SK-N-SH (cell line): ENCODE measurements around the gene TRIM7. TPM values are rescaled to one million over a fixed set of nuclear protein-coding genes. Genes with fewer than 3 reads are reported as not detected.

ENCODE experiments used
- CTCF ChIA-PET: fragments of 300-600, 350-600 bp; formaldehyde crosslinking; extraction: SDS; loops from one replicate; lab custom pipeline; 2021; lab: Yijun Ruan, JAX
- POLR2A ChIA-PET: fragments of 350-600 bp; sonication (Branson Sonifier 250); formaldehyde crosslinking; extraction: SDS; loops from one replicate; lab custom pipeline; 2020; ENCODE audit warnings: antibody characterized with exemption, inconsistent platforms; lab: Yijun Ruan, JAX
- DNase-seq: peaks from one replicate; pipeline ENCODE4 v3.0.0; 2012
- H2AFZ ChIP-seq: fragments of 200-600 bp; sonication (generic); 2 replicates; pipeline ENCODE4 v1.8.1; 2016; ENCODE audit warnings: antibody characterized with exemption, mild to moderate bottlenecking, low read depth
- H3F3A ChIP-seq: fragments of 200-600 bp; sonication (generic); replicated peaks from 2 replicates; pipeline ENCODE3; 2016; ENCODE audit warnings: antibody characterized with exemption, mild to moderate bottlenecking; ENCODE audit not compliant: insufficient read depth
- H3K27ac ChIP-seq, 2 experiments: fragments of 200-500 bp in 1 of 2; fragments of 200-600 bp in 1 of 2; sonication (Bioruptor generic) in 1 of 2; sonication (generic), shearing (Covaris generic) in 1 of 2; 2 replicates each; pipeline versions ENCODE4 v1.5.1 to v1.6.1; 2014 to 2016; ENCODE audit warnings: low read depth in 2 of 2, inconsistent platforms in 1 of 2, low read length in 1 of 2, mild to moderate bottlenecking in 1 of 2, mixed read lengths in 1 of 2
- H3K27me3 ChIP-seq: fragments of 200-600 bp; sonication (generic), shearing (Covaris generic); 2 replicates; pipeline ENCODE4 v1.6.1; 2016; ENCODE audit warnings: mixed run types; ENCODE audit not compliant: insufficient read depth
- H3K36me3 ChIP-seq, 2 experiments: fragments of 200-500 bp in 1 of 2; fragments of 200-600 bp in 1 of 2; sonication (Bioruptor generic) in 1 of 2; sonication (generic) in 1 of 2; replicated peaks in 1 of 2; 2 replicates each; pipeline versions ENCODE3 to v1.5.1; 2014 to 2016; ENCODE audit warnings: low read length in 1 of 2, mild to moderate bottlenecking in 1 of 2; ENCODE audit not compliant: insufficient read depth in 2 of 2, control insufficient read depth in 1 of 2
- H3K4me1 ChIP-seq, 2 experiments: fragments of 200-500 bp in 1 of 2; fragments of 200-600 bp in 1 of 2; sonication (Bioruptor generic) in 1 of 2; sonication (generic), shearing (Covaris generic) in 1 of 2; 2 replicates each; pipeline versions ENCODE4 v1.5.1 to v1.6.1; 2014 to 2016; ENCODE audit warnings: low read depth in 1 of 2, low read length in 1 of 2, mixed run types in 1 of 2; ENCODE audit not compliant: insufficient read depth in 2 of 2, control insufficient read depth in 1 of 2
- H3K4me2 ChIP-seq: fragments of 200-600 bp; sonication (generic), shearing (Covaris generic); 2 replicates; pipeline ENCODE4 v1.6.1; 2017; ENCODE audit warnings: mixed run types
- H3K4me3 ChIP-seq, 2 experiments: fragments of 200-500 bp in 1 of 2; fragments of 200-600 bp in 1 of 2; sonication (Bioruptor generic) in 1 of 2; sonication (generic), shearing (Covaris generic) in 1 of 2; 2 replicates each; pipeline versions ENCODE4 v1.5.1 to v1.8.1; 2014 to 2016; ENCODE audit warnings: low read depth in 2 of 2, inconsistent platforms in 1 of 2, low read length in 1 of 2, mild to moderate bottlenecking in 1 of 2, mixed read lengths in 1 of 2, moderate library complexity in 1 of 2
- H3K79me2 ChIP-seq: fragments of 200-600 bp; sonication (generic); 2 replicates; pipeline ENCODE4 v1.8.1; 2017; ENCODE audit warnings: mild to moderate bottlenecking; ENCODE audit not compliant: insufficient read depth
- H3K9ac ChIP-seq: fragments of 200-600 bp; sonication (generic); 2 replicates; pipeline ENCODE4 v1.6.1; 2017; ENCODE audit warnings: mixed run types
- H3K9me2 ChIP-seq: fragments of 200-600 bp; sonication (generic); 2 replicates; pipeline ENCODE4 v1.6.1; 2017; ENCODE audit warnings: mixed run types
- H3K9me3 ChIP-seq: fragments of 200-600 bp; sonication (generic); 2 replicates; pipeline ENCODE4 v1.6.1; 2017; ENCODE audit warnings: mixed run types, mild to moderate bottlenecking, moderate library complexity
- H4K20me1 ChIP-seq: fragments of 200-600 bp; sonication (generic); 2 replicates; pipeline ENCODE4 v1.6.1; 2017; ENCODE audit warnings: mild to moderate bottlenecking, mixed run types; ENCODE audit not compliant: insufficient read depth
- FOXJ3 ChIP-seq: sonication (generic); formaldehyde crosslinking; IDR thresholded peaks from 2 replicates; pipeline ENCODE4 v1.5.1; 2020; ENCODE audit warnings: mild to moderate bottlenecking, missing genetic modification reagents
- GABPA ChIP-seq: IDR thresholded peaks from 2 replicates; pipeline ENCODE4 v1.4.0; 2012; ENCODE audit warnings: low read depth, mild to moderate bottlenecking
- MEF2A ChIP-seq: IDR thresholded peaks from 2 replicates; pipeline ENCODE4 v1.4.0; 2012; ENCODE audit warnings: low read depth, borderline replicate concordance
- PBX3 ChIP-seq: IDR thresholded peaks from 2 replicates; pipeline ENCODE4; 2012
- RAD21 ChIP-seq: IDR thresholded peaks from 2 replicates; pipeline ENCODE4 v1.6.1; 2012; ENCODE audit warnings: mild to moderate bottlenecking, low read length
- REST ChIP-seq: IDR thresholded peaks from 2 replicates; pipeline ENCODE4 v1.6.1; 2012; ENCODE audit warnings: mild to moderate bottlenecking, low read depth, low read length, moderate library complexity
- RFX5 ChIP-seq: IDR thresholded peaks from 2 replicates; pipeline ENCODE4 v1.6.1; 2012; ENCODE audit warnings: mild to moderate bottlenecking, improper control_type of control experiment, low read length
- SMC3 ChIP-seq: IDR thresholded peaks from 2 replicates; pipeline ENCODE4 v1.6.1; 2012; ENCODE audit warnings: low read depth, low read length, improper control_type of control experiment
- TAF1 ChIP-seq: IDR thresholded peaks from 2 replicates; pipeline ENCODE4 v1.6.1; 2012; ENCODE audit warnings: low read depth, mild to moderate bottlenecking, low read length, moderate library complexity, borderline replicate concordance
- TCF12 ChIP-seq: IDR thresholded peaks from 2 replicates; pipeline ENCODE4 v1.4.0; 2012
- WGBS: methylation state at CpG from one replicate; pipeline ENCODE4 v1.1.6; 2017; ENCODE audit warnings: low lambda C conversion rate; 5-methylcytosine and 5-hydroxymethylcytosine counted together
- polyA plus RNA-seq, 3 experiments: library from polyadenylated mRNA; depleted of rRNA; stranded (reverse); fragments of >200 nt; gene quantifications; 2 replicates each; pipeline ENCODE4 v1.2.3, GENCODE V29; 2012
- TF ChIP-seq, protein P1 (sequence below): fragments of 150-350 bp; IDR thresholded peaks from 2 replicates; pipeline ENCODE4 v1.6.1; 2017; ENCODE audit warnings: antibody characterized with exemption, low read length, low read depth, borderline replicate concordance
- TF ChIP-seq, protein P2 (sequence below): fragments of 150-350 bp; IDR thresholded peaks from 2 replicates; pipeline ENCODE4 v1.6.1; 2016; ENCODE audit warnings: mild to moderate bottlenecking, low read depth, low read length

Gene TRIM7
- polyA plus RNA-seq, 1 of the 3 experiments (the other 2 are of a cell fraction) = 3.5 TPM

- TF ChIP-seq REST = no peak
- TF ChIP-seq, all 33 proteins: peak for 0
Measured at GRCh38 chr5:181198905-181199519, 6.0 kb downstream of the TRIM7 start (continued).

GRCh38 chr5:181198106-181198685 is 6.8 kb downstream of the TRIM7 start:
- ChIA-PET POLR2A (no interaction called here), CTCF (interaction anchor here (0.8 to 1.7 kb wide), 3 partner anchors 8 to 30 kb away, joined by 3 to 5 read pairs (median 4); no protein-coding TSS in a partner anchor)
- 79% methylated on average over 12 of the region's 12 CpGs for WGBS

More at GRCh38 chr5:181198106-181198685, 6.8 kb downstream of the TRIM7 start:
- no peaks in the 10 kb centered on the region for H4K20me1 ChIP-seq
- no peak for DNase-seq
- TF ChIP-seq, protein P1, sequence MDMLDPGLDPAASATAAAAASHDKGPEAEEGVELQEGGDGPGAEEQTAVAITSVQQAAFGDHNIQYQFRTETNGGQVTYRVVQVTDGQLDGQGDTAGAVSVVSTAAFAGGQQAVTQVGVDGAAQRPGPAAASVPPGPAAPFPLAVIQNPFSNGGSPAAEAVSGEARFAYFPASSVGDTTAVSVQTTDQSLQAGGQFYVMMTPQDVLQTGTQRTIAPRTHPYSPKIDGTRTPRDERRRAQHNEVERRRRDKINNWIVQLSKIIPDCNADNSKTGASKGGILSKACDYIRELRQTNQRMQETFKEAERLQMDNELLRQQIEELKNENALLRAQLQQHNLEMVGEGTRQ = no peak
- no peak for TF ChIP-seq MEF2A
- no peak for TF ChIP-seq RAD21
- TF ChIP-seq TCF12 = no peak
- no peak for TF ChIP-seq RFX5
- TF ChIP-seq FOXJ3 = no peak
- TF ChIP-seq REST = no peak
- TF ChIP-seq, protein P2, sequence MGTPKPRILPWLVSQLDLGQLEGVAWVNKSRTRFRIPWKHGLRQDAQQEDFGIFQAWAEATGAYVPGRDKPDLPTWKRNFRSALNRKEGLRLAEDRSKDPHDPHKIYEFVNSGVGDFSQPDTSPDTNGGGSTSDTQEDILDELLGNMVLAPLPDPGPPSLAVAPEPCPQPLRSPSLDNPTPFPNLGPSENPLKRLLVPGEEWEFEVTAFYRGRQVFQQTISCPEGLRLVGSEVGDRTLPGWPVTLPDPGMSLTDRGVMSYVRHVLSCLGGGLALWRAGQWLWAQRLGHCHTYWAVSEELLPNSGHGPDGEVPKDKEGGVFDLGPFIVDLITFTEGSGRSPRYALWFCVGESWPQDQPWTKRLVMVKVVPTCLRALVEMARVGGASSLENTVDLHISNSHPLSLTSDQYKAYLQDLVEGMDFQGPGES = no peak
- no peak for TF ChIP-seq PBX3
- no peak for TF ChIP-seq SMC3
- no peak for TF ChIP-seq TAF1
- no peak for TF ChIP-seq GABPA
- H3K79me2 ChIP-seq = no peaks in the 10 kb centered on the region
- no peak overlapping the region for H3K27ac ChIP-seq
- H3F3A ChIP-seq = peaks cover 5% of the 10 kb centered on the region
- H3K9me3 ChIP-seq = no peaks in the 10 kb centered on the region
- H3K9me2 ChIP-seq = no peaks in the 10 kb centered on the region
- H3K36me3 ChIP-seq = no peaks in the 10 kb centered on the region
- no peaks in the 10 kb centered on the region for H3K27me3 ChIP-seq
- no peak overlapping the region for H3K4me3 ChIP-seq
- no peak overlapping the region for H3K4me2 ChIP-seq
- no peak overlapping the region for H3K9ac ChIP-seq
- peaks cover 0 to 9% of the 10 kb centered on the region in 2 experiments; a peak in 1 of 4 replicates for H3K4me1 ChIP-seq
- no peak overlapping the region for H2AFZ ChIP-seq
